RPMI8226 (cell line): ENCODE results near the gene CELF5.
A peak's percentile ranks its signal among the peaks of the same experiment; 100 is the strongest.
"Not testable (repeated sequence)": the region's sequence is repeated elsewhere in the genome, so short reads cannot be mapped to it uniquely, and the experiment has no call there.

Source experiments
- DNase-seq: peaks from one replicate; pipeline ENCODE4 v3.0.0-alpha.2; 2015

CELF5 gene

DNA sequence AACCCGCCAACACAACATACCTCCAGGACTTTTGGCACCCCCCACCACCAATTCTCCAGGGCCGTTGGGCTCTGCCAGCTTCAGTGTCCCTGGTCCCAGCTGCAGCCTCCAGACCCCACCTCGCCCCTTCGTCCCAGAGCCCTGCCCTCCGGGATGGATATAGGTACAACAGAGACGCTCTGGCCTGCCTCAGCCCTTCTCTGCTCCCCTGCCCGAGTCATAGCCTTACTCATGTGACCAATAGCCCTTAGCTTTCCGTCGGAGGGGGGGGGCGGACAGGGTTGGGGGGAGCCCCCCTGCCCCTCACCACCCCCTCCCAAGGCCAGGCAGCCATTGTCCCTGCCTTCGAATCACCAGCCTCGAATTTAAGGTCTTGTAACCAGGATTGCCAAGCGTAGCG lies 71.1 kb downstream of the CELF5 start:
- no peak for DNase-seq

DNA sequence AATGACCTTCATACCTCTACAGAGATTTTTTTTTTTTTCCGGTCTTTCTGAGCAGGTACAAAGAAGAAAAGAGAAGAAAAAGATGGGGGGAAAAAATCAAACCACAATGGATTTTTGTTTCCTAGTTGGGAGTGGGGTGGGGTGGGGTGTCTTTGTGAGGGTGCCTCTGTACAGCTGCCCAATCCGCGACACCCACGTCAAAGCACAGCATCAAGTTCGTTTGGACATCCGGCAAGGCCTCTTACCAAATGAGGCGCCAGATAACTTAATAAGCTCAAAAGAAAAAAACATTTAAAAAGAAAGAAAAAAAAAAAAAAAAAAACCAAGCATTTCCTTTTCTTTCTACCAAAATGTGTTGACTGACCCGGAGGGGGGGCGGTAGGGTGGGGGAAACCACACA lies 71.6 kb downstream of the CELF5 start:
- DNase-seq, result no peak

DNA sequence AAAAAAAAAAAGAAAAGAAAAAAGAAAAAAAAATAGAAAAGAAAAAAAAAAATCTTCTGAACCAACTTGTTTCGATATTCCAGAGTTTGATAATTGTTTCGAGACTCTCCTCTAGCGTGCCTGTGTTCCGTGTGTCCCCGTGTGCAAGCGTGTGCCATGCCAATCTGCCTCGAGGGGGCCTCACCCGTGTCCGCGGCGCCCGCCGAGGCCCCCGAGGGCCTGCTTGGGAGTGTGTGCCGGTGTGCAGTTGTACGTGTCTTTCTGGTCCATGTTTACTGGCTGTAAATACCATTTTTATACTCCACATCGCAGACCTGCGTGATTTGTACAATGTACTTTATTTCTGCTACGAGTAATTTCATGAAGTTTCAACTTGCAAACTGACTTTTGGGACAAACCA lies 72.0 kb downstream of the CELF5 start:
- DNase-seq, result no peak

DNA sequence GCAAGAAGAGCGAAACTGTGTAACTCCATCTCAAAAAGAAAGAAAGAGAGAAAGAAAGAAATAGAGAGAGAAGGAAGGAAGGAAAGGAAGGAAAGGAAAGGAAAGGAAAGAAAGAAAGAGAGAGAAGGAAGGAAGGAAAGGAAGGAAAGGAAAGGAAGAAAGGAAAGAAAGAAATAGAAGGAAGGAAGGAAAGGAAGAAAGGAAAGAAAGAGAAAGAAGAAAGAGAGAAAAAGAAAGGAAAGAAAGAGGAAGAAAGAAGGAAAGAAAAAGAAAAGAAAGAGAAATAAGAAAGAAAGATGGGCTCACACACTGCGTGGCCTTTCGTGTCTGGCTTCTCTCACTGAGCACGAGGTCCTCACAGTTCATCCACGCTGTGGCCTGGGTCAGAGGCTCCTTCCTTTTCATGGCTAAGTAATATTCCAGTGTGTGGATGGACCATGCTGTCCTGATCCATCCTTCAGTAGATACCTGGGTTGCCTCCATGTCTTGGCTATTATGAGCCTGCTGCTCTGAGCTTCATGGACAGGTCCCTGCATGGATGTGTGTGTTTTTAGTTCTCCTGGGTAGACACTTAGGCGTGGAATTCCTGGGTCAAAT lies 74.5 kb downstream of the CELF5 start:
- DNase-seq, result no peak

DNA sequence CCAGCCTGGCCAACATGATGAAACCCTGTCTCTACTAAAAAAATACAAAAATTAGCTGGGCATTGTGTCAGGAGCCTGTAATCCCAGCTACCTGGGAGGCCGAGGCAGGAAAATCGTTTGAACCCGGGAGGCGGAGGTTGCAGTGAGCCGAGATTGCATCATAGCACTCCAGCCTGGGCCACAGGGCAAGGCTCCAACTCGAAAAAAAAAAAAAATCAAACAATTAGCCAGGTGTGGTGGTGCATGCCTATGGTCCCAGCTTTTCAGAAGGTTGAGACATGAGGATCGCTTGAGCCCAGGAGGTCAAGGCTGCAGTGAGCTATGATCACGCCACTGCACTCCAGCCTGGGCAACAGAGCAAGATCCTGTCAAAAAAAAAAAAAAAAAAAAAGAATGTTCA lies 76.1 kb downstream of the CELF5 start:
- DNase-seq, result not testable (repeated sequence)

DNA sequence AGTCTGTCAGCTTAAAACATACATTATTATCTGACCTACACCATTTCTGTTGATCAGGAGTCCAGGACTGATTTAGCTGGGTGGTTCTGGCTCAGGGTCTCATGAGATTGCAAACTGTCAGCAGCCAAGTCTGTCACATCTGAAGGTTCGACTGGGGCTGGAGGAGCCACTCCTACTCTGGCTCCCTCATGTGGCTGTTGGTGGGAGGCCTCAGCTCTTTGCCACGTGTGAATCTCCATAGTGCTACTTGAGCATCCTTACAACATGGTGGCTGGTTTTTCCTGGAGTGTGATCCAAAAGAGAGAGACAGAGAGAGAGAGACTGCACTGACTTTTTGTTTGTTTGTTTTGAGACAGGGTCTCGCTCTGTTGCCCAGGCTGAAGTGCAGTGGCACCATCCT lies 78.3 kb downstream of the CELF5 start:
- no peak for DNase-seq

DNA sequence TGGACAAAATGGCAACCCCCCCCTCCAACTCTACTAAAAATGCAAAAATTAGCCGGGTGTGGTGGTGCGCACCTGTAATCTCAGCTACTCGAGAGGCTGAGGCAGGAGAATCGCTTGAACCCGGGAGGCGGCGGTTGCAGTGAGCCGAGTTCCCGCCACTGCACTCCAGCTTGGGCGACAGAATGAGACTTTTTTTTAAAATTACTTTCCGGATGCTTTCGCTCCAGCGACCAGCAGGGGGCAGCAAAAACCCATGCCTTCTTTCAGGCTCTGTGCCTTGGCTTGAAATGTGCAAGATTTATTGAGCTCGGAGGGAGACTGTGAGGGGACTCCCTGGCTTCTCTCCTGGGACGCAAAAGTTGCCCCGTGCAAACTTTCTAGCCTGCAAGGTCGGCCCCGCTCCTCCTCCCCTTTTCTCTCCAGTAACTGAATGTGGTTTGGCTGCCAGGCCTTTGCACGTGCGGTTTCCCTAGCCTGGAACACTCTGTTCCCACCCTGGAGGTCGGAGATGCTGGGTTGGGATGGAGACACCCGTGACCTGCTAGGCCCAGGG lies 80.5 kb downstream of the CELF5 start:
- DNase-seq, result peak; percentile 83

DNA sequence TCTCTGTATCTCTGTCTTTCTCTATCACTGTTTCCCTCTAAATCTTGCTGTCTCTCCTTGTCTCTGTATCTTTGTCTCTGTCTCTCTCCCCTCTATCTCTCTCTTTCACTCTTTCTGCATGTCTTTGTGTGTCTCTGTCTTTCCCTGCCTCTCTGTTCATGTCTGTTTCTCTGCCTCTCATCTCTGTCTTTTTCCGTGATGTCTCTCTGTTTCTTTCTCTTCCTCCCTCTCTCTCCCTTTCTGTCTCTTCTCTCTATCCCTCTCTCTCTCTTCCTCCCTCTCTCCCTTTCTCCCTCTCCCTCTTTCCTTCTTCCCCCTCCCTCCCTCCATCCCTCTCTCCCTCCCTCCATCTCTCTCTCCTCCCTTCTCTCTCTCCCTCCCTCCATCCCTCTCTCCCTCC lies 85.3 kb downstream of the CELF5 start:
- no peak for DNase-seq

DNA sequence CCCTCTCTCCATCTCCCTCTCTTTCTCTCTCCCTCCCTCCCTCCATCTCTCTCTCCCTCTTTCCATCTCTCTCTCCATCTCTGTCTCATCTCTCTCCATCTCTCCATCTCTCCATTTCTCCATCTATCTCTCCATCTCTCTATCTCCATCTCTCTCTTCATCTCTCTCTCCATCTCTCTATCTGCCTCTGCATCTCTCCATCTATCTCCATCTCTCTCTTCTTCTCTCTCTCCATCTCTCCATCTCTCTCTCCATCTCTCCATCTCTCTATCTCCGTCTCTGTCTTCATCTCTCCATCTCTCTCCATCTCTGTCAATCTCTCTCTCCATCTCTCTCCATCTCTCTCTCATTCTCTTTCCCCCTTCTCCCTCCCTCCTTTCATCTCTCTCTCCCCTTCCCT lies 85.8 kb downstream of the CELF5 start:
- DNase-seq, result no peak

DNA sequence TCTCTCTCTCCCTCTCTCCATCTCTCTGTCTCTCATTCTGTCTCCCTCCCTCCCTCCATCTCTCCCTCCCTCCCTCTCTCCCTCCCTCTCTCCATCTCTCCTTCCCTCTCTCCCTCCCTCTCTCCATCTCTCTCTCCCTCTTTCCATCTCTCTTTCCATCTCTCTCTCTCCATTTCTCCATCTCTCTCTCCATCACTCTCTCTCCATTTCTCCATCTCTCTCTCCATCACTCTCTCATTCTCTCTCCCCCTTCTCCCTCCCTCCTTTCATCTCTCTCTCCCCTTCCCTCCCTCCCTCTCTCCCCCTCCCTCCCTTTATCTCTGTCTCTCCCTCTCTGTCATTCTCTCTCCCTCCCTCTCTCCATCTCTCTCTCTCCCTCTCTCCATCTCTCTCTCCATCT lies 86.2 kb downstream of the CELF5 start:
- no peak for DNase-seq

DNA sequence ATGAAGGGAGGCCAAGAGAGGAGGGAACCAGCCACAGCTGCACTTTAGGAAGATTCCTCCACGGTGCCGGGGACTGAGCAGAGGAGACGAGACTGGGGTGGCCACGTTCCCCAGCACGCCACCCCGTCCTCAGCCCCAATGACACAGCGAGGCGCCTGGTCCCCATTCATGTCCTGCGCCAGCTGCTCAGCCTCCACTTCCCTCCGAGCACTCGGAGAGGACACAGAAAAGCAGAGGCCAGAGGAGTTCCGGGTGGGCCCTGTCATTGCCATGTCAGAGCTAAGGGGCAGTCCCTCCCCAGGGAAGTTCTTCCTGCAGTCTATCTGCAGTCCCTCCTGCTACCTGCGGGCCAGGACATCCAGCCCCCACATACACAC lies 88.7 kb downstream of the CELF5 start:
- no peak for DNase-seq

DNA sequence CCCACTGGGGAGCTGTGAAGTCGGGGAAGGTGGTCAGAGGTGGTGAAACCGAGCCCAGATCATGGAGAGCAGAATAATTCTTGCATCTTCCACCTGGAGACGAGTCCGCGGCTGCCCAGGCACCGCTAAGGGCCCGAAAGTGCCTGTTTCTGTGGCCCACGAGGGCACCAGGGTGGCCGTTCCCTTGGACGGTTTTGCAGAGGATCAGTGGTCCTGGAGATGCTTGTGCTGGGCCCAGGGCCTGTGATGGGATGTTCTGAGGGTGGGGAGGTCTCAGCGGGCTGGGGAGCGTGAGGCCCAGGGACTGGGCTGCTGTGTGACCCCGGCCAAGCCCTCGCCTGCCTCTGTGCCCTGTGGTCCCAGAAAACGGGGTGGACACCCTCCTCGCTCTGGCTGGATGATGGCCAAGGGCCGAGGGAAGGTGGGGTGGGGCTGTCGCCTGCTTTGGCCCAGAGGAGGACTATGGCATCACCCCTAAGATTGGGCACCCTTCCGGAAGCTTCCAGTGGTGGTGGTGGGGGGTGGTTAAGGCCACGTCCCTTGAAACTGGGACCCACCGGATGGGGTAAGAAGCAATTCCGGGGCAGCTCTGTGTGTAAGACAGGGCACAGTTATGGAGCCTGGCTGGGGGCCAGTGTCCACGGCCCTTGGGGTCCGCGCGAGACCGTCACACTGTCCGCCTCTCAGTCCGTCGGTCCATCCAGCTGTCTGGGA lies 90.7 kb downstream of the CELF5 start:
- DNase-seq, result no peak

DNA sequence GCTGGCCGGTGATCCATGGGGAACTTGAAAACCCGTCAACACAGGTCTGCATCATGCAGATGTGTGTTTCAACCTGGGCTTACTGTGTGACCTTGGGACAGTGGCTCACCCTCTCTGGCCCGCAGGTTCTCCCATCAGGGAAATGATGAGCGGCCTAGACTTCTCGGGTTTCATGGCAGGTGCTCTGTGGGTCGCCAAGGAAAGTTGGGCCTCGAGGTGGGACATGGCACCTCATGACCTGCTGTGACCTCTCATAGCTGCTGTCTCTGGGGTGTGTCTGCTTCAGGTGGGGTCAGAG lies 91.2 kb downstream of the CELF5 start:
- no peak for DNase-seq

DNA sequence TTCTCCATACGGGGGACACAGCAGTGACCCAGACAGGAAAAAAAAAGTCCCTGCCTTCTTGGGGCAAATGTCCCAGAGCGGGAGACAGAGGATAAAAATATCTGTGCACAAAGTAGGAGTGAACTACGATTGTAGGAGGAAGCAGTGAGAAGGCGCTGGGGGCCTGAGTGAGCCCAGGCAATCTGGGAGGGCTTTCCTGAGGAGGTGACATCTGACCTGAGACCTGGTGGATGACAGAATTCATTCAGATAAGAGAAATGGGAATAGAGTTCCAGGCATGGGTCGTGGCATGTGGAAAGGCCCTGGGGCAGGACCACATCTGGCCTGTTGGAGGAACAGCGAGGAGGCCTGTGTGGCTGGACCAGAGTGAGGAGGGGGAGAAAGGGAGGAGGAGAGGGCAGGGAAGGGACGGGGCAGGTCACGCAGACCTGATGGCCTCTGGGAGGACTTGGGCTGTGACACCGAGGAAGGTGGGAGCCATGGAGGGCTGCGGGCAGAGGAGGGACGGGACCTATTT lies 91.7 kb downstream of the CELF5 start:
- DNase-seq, result no peak

DNA sequence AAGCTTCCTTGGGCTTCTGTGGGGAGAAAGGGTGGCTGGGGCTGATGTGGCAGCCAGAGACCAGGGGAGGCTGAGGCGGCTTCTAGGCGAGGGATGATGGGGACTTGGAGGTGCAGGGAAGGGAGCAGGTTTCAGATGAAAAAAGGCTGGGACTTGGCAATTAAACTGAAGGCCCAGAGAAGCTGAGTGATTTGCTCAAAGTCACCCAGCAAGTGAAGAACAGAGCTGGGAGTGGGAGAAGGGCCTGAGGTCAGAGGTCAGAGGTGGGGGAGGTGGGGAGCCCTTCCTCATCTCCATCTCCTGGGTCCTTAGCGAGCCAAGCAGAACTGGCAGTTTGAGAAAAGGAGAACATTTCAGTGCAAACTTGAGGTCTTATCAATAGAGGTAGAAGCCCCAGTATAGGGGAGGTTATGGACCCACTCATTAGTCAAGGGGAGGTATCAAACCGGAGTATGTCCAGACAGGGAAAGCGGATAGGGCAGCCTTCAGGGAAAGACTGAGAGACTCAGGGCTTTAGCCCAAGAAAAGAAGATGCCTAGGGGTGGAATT lies 92.3 kb downstream of the CELF5 start:
- no peak for DNase-seq

DNA sequence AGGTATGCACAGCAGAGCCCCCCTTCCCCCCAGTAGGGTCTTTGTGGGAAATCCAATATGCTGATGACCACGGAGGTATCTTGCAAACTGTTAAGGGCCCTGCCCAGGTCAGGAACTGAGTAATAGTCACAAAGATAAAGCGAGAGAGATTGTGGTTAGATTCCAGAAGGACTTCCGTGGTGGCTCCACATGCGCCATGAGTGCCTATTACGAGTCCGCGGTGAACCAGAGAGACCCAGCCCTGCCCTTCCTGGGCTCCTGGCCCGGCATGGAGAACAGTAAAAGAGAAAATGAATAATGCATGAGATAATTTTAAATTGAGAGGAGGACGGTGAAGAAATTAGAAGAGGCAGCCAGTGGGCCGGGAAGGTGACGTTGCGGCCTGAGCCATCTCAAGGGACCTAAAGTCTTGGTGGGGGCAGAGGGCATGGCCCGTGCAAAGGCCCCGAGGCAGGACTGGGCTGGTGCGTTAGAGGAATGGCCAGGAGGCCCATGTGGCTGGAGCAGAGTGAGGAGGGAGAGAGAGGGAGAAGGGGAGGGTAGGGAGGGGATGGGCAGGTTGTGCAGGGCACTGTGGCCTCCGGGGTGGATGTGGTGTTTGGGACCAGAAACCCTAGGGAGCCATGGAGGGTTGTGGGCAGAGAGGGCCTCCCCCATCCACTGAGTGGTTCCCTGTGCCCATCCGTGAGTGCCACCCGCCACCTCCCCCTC lies 95.3 kb downstream of the CELF5 start:
- no peak for DNase-seq

DNA sequence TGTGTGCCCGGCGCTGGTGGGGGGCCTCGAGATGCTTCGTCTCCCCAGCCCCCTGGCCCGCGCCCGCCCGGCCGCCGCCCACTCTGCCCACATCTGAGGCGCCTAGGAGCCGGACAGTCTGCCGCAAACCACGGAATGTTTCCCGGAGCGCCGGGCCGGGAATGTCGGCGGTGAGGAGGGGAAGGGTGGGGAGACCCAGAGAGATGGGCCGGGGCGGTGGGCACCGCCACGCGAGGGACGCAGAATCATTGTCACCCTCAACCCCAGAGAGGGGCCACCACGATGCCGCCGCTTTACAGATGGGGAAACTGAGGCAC lies 95.9 kb downstream of the CELF5 start:
- DNase-seq, result no peak

DNA sequence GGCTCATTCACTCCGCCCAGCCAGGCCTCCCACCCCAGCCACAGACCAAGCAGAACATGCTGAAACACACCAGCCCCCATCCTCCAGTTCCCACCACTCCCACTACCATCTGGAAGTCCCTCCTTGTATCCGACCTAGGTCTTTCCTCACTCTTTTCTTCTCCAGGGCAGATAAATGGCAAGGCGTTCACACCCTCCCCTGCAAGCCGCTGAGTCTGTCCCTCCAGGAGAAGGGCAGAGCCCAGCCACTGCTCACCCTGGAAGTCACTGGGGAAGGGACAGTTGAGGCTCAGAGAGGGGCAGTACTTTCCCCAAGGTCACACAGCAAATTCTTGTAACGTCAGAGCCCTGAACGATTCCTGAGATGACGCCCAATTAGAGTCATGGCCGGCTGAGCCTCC lies 96.4 kb downstream of the CELF5 start:
- no peak for DNase-seq

DNA sequence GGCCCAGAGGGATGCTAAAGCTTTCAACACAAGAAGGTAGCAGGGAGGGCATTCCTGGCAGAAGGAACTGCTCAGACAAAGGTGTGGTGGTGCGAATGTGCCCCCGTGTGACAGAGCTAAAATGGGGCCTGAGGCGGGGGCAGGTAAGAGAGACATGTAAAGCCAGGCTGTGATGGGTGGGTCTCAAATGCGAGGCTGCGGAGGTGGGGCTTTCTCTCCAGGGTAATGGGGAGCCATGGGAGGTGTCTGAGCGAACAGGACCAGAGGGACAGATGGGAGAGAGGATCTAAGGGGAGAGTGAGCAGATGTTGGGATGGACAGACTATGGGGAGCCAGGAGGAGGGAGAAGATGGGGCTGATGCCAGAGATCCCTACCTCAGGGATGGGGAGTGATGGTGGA lies 97.2 kb downstream of the CELF5 start:
- DNase-seq, result no peak

DNA sequence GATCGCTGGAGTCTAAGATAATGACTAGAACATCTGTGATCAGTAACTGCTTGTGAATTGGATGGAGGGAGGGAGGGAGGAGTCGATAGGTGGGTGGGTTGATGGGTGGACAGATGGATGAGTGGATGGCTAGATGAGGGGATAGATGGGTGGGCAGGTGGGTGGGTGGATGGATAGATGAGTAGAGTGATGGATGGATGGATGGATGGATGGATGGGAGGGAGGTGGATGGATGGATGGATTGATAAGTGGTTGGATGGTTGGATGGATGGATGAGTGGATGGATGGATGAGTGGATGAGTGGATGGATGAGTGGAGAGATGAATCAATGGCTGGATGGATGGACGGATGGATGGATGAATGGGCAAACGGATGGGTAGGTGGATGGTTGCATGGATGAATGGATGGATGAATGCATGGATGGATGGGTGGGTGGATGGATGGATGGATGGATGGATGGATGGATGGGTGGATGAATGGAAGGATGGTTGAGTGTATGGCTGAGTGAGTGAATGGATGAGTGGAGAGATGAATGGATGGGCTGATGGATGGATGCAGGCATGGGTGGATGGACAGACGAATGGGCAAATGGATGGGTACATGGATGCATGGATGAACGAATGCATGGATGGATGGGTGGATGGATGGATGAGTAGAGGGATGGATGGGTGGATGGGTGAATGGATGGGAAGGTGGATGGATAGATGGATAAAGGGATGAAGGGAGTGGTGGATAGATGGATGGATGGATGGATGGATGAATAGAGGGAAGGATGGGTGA lies 97.9 kb downstream of the CELF5 start:
- DNase-seq, result no peak

DNA sequence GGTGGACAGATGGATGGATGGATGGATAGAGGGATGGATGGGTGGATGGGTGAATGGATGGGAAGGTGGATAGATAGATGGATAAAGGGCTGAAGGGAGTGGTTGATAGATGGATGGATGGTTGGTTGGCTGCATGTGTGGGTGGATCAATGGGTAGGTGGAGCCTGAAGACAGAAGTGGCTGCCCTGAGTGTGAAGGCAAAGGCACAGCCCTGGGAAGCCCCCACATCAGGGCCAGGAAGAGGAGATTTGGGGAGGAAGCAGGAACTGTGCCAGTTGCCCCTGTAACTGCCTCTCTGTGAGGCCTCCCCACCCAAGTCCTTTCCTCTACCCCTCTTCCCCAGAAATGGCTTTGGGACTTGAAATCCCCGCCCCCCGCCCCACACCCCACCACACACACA lies 98.6 kb downstream of the CELF5 start:
- no peak for DNase-seq

DNA sequence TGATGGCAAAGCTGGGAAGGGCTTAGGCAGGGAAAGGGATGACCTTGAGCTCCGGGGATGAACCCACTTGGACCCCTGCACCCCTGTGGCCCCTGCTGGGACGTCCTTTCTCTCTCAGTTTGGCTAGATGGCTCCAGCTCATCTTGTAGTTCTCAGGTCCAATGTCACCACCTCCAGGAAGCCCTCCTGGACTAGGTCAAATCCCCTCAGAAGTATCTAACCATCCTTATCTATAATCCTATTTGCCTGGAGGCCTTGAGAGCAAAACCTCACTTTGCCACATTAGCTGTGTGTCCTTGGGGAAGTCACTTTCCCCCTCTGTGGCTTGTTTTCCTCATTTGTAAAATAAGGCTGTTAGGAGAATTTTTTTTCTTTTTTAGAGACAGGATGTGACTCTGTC lies 99.2 kb downstream of the CELF5 start:
- no peak for DNase-seq

DNA sequence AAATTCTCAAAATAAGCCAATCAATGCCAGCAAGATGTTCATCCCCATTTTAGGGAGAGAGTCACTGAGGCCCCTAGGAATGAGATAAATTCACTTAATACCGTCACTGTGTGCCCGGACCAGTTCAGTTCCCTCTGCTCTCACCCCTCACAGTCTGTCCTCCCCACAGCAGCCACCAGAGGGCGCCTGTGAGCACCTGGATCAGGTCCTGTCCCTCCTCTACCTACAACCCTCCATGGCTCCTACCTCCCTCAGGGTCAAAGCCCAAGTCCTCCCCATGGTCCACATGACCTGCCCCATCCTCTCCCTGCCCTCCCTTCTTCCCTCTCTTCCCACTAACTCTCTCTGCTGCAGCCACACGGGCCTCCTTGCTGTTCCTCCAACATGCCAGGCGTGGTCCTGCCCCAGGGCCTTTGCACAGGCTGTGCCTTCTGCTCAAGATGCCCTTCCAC lies 100.0 kb downstream of the CELF5 start:
- peak; percentile 71 for DNase-seq
